ENCODE data around the gene ITGB1BP1.

Gene ITGB1BP1

DNA sequence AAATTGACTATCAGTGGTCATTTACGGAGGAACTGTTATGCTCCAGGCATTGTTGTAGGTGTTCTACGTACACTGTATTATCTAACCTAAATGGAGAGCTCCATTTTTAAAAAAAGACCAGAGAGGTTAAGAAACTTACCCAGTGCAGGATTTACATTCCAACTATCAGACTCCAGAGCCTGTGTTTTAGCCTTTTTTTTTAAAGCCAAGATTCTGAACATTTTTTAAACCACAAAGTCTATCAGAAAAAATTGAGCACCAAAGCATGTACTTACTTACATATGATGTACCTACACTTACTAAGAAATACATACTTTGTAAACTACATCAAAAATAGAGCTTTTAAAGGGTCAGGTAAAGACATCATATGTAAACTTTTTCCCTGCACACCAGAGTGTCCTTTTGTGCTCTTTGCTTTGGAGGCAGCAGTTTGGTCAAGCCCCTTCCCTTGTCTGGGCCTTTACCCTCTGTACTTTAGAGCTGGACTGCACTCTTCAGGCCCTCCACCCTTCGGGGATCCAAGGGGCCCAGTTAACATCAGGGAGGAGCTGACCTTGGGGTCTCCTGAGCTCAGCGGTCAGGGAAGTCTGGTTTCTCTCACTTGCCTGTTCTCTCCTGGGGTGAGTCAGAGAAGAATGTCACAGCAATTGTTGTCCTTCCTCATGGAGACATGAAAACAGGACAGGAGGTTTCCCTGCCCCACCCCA lies 58.4 kb downstream of the ITGB1BP1 start:
- TF ChIP-seq, protein P1, sequence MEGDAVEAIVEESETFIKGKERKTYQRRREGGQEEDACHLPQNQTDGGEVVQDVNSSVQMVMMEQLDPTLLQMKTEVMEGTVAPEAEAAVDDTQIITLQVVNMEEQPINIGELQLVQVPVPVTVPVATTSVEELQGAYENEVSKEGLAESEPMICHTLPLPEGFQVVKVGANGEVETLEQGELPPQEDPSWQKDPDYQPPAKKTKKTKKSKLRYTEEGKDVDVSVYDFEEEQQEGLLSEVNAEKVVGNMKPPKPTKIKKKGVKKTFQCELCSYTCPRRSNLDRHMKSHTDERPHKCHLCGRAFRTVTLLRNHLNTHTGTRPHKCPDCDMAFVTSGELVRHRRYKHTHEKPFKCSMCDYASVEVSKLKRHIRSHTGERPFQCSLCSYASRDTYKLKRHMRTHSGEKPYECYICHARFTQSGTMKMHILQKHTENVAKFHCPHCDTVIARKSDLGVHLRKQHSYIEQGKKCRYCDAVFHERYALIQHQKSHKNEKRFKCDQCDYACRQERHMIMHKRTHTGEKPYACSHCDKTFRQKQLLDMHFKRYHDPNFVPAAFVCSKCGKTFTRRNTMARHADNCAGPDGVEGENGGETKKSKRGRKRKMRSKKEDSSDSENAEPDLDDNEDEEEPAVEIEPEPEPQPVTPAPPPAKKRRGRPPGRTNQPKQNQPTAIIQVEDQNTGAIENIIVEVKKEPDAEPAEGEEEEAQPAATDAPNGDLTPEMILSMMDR (IDR thresholded peaks at IDR 0.05): no peak
- DNase-seq: no peak
- no peak overlapping the region for H3K4me3 Mint-ChIP-seq
- no peaks in the 10 kb centered on the region for H3K27me3 Mint-ChIP-seq (ENCODE audit: low read depth, poor library complexity)
- H3K9me3 Mint-ChIP-seq: no peaks in the 10 kb centered on the region
- H3K4me1 Mint-ChIP-seq: peaks cover 15% of the 10 kb centered on the region
- peaks cover 79% of the 10 kb centered on the region for H3K36me3 Mint-ChIP-seq (ENCODE audit: low read depth)
- H3K27ac Mint-ChIP-seq: no peak overlapping the region

DNA sequence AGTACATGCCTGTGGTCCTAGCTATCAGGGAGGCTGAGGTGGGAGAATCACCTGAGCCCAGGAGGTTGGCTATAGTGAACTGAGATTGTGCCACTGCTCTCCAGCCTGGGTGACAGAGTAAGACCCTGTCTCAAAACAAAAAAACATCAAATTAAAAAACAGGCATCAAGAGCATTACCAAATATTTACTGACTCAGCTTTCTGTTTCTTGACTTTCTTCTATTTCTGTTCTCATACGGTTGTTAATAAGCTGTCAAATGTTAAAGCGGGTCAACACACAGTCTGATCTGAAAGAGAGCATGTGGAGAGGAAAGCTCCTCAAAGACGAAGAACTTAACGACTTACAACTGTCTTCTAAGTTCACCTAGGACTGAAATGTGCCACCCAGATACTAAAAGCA lies 59.0 kb downstream of the ITGB1BP1 start:
- Mint-ChIP-seq H3K27ac (no peak overlapping the region), H3K27me3 (ENCODE audit: low read depth, poor library complexity) (no peaks in the 10 kb centered on the region), H3K9me3 (no peaks in the 10 kb centered on the region), H3K4me3 (no peak overlapping the region), H3K36me3 (ENCODE audit: low read depth) (peaks cover 81% of the 10 kb centered on the region), H3K4me1 (peaks cover 9% of the 10 kb centered on the region)
- DNase-seq: no peak
- TF ChIP-seq, protein P1 (IDR thresholded peaks at IDR 0.05): no peak

DNA sequence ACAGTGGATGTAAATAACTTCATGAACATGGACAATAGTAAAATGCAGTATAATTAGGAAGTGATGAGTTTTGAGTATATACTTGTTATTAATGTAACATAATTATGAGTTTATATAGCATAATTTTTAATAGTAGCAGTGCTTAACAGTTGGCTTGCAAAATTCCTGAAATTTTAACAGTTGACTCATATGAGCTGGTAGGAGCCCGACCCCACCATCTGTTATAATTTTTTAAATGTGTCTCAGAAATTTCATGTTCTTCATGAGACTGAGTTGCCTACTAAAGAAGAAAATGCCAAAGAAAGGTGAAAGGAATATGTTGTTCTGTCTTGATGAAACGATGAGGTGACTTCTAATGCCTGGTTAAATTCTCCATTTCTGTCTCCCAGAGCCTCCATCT lies 62.6 kb downstream of the ITGB1BP1 start:
- Mint-ChIP-seq H3K27ac (no peak overlapping the region), H3K36me3 (ENCODE audit: low read depth) (peaks cover 79% of the 10 kb centered on the region), H3K4me1 (peaks cover 14% of the 10 kb centered on the region), H3K27me3 (ENCODE audit: low read depth, poor library complexity) (peaks cover 3% of the 10 kb centered on the region), H3K9me3 (no peaks in the 10 kb centered on the region), H3K4me3 (no peak overlapping the region)
- TF ChIP-seq, protein P1 (IDR thresholded peaks at IDR 0.05): no peak
- DNase-seq: no peak

DNA sequence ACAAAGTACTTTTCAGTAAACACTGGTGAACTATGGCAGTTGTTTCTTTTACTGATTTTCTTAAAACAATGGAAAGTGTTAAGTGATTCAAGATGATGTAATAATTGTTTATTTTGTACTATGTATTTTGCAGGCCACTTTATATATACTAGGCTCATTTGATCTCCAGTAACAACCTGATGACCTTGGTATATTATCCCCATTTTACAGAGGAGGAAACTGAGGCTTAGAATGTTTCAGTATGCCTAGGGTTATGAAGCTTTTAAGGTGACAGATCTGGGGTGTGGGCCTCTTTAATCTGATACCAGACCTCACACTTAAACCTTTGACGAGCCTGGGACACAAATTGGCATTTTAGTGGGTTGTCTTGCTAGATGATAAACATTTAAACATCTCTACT lies 63.2 kb downstream of the ITGB1BP1 start:
- Mint-ChIP-seq H3K4me3 (no peak overlapping the region), H3K27ac (no peak overlapping the region), H3K9me3 (no peaks in the 10 kb centered on the region), H3K27me3 (ENCODE audit: low read depth, poor library complexity) (peaks cover 3% of the 10 kb centered on the region), H3K4me1 (peaks cover 9% of the 10 kb centered on the region), H3K36me3 (ENCODE audit: low read depth) (peaks cover 82% of the 10 kb centered on the region)
- no peak for DNase-seq
- TF ChIP-seq, protein P1 (IDR thresholded peaks at IDR 0.05): no peak

DNA sequence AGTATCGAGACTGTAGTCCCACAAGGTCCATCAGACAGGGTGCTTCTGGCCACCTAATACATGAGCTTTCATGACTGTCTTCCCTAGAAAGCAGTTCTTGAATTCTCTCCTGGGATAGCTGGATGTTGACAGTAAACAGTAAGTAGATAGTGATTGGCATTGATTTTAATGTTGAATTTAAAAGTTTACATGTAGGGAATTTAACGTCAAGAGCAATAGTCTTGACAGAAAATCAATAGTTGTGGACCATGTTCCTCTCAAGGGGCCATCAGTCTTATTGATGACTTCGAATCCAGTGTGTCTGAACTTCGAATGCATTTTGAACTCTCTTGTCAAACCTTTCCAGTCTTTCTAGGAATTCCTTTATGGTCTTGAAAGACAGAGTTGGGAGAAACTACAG lies 63.9 kb downstream of the ITGB1BP1 start:
- H3K4me1 Mint-ChIP-seq: peaks cover 9% of the 10 kb centered on the region
- H3K4me3 Mint-ChIP-seq: no peak overlapping the region
- no peak for DNase-seq
- no peaks in the 10 kb centered on the region for H3K9me3 Mint-ChIP-seq
- TF ChIP-seq, protein P1 (IDR thresholded peaks at IDR 0.05): no peak
- peaks cover 85% of the 10 kb centered on the region for H3K36me3 Mint-ChIP-seq (ENCODE audit: low read depth)
- H3K27me3 Mint-ChIP-seq (ENCODE audit: low read depth, poor library complexity): peaks cover 3% of the 10 kb centered on the region
- H3K27ac Mint-ChIP-seq: peak overlapping the region; percentile 24

DNA sequence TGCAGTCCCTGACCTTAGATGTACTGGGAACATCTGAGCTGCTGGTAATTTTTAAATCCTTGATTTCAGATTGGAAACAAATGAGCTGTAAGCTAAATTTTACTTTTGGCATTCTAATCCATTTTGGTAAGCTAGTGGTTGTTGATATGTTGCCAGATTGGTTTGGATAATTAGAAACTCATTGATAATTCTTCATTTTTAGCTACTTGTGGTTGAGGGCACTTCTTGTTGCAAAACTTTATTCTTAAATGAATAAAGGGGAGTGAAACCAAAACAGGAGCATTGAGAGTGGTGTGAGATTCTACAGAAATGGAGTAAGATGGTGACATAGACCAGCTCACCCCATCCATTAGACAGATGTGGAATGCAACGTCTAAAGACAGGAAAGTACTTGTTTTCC lies 64.5 kb downstream of the ITGB1BP1 start:
- H3K36me3 Mint-ChIP-seq (ENCODE audit: low read depth): peaks cover 85% of the 10 kb centered on the region
- DNase-seq: no peak

More for the DNA sequence above, 64.5 kb downstream of the ITGB1BP1 start:
- TF ChIP-seq, protein P1 (IDR thresholded peaks at IDR 0.05): no peak
- no peaks in the 10 kb centered on the region for H3K9me3 Mint-ChIP-seq
- H3K27ac Mint-ChIP-seq: no peak overlapping the region
- peaks cover 9% of the 10 kb centered on the region for H3K4me1 Mint-ChIP-seq
- H3K4me3 Mint-ChIP-seq: no peak overlapping the region
- H3K27me3 Mint-ChIP-seq (ENCODE audit: low read depth, poor library complexity): peaks cover 7% of the 10 kb centered on the region
